Skeletal muscle tissue (tissue), 4 donors: ENCODE measurements around the gene CFAP100. TPM values are rescaled to one million over a fixed set of nuclear protein-coding genes. Genes with fewer than 3 reads are reported as not detected.

ENCODE experiments used
- H3K27ac ChIP-seq: one replicate; pipeline ENCODE4 v1.7.0; 2013; ENCODE audit warnings: mild to moderate bottlenecking, low read depth, low read length, inconsistent platforms
- H3K27me3 ChIP-seq, 3 donors: one replicate each; pipeline ENCODE4 v1.7.0; 2013; ENCODE audit warnings: low read length in 3 of 3; ENCODE audit not compliant: control insufficient read depth in 3 of 3, insufficient read depth in 3 of 3
- H3K36me3 ChIP-seq, 3 donors: one replicate each; pipeline ENCODE4 v1.7.0; 2013; ENCODE audit warnings: low read length in 3 of 3; ENCODE audit not compliant: control insufficient read depth in 3 of 3, insufficient read depth in 3 of 3
- H3K4me1 ChIP-seq, 3 donors: one replicate each; pipeline ENCODE4 v1.7.0; 2013; ENCODE audit warnings: low read length in 3 of 3, mild to moderate bottlenecking in 3 of 3; ENCODE audit not compliant: control insufficient read depth in 3 of 3, insufficient read depth in 3 of 3
- H3K4me3 ChIP-seq, 3 donors: one replicate each; pipeline ENCODE4 v1.7.0; 2013; ENCODE audit warnings: low read length in 3 of 3
- H3K9ac ChIP-seq, 3 donors: one replicate each; pipeline ENCODE4 v1.7.0; 2013; ENCODE audit warnings: low read length in 3 of 3, mild to moderate bottlenecking in 3 of 3, moderate library complexity in 2 of 3, low read depth in 1 of 3
- H3K9me3 ChIP-seq, 3 donors: one replicate each; pipeline ENCODE4 v1.7.0; 2013; ENCODE audit warnings: low read length in 3 of 3; ENCODE audit not compliant: control insufficient read depth in 3 of 3
- total RNA-seq: library from RNA; depleted of rRNA; stranded (reverse); fragments of >200 nt; gene quantifications from one replicate; pipeline ENCODE4 v1.2.3, GENCODE V29; 2014
- donor health status: Osteomylitis.

Gene CFAP100
- total RNA-seq, 1 donor from 2014 or later = not detected

GRCh38 chr3:126356373-126357264, 38.1 kb upstream of the CFAP100 start:
- peak overlapping the region; percentile 89 to 99 (median 91) for H3K9ac ChIP-seq
- peaks cover 0 to 12% (median 5%) of the 10 kb centered on the region in 3 donors for H3K27me3 ChIP-seq
- no peaks in the 10 kb centered on the region for H3K9me3 ChIP-seq
- H3K4me3 ChIP-seq = peak overlapping the region; percentile 81 to 96 (median 92)
- peak overlapping the region; percentile 98 for H3K27ac ChIP-seq
- H3K36me3 ChIP-seq = peaks cover 4 to 9% (median 8%) of the 10 kb centered on the region in 3 donors
- peaks cover 41 to 65% (median 62%) of the 10 kb centered on the region in 3 donors for H3K4me1 ChIP-seq

- peak within 1 kb of the TSS; percentile 89 to 99 (median 91) for H3K9ac ChIP-seq
These were observed 37.2 kb upstream of the CFAP100 start, which contains the start of gene KLF15 for GRCh38 chr3:126357295-126358037. KLF15 (minus strand) TSS chr3:126357408; CDS start chr3:126352922, 4,486 bp downstream.

GRCh38 chr3:126358038-126358815, 36.5 kb upstream of the CFAP100 start:
- no peaks in the 10 kb centered on the region for H3K9me3 ChIP-seq
- H3K9ac ChIP-seq = peak overlapping the region; percentile 5 to 71 (median 67)
- peaks cover 0 to 12% (median 5%) of the 10 kb centered on the region in 3 donors for H3K27me3 ChIP-seq
- peak overlapping the region; percentile 59 to 83 (median 81) for H3K4me3 ChIP-seq
- peaks cover 0 to 3% (median 0%) of the 10 kb centered on the region in 3 donors for H3K36me3 ChIP-seq
- H3K4me1 ChIP-seq = peaks cover 41 to 49% (median 46%) of the 10 kb centered on the region in 3 donors
- H3K27ac ChIP-seq = peak overlapping the region; percentile 55

More at GRCh38 chr3:126357295-126358037, 37.2 kb upstream of the CFAP100 start, which contains the start of gene KLF15:
- Histone ChIP-seq H3K4me3 (peak within 1 kb of the TSS; percentile 81 to 96 (median 92)), H3K36me3 (peaks cover 0 to 3% (median 0%) of the 10 kb centered on the region in 3 donors), H3K9me3 (no peaks in the 10 kb centered on the region), H3K27ac (peak within 1 kb of the TSS; percentile 98), H3K4me1 (peaks cover 41 to 57% (median 54%) of the 10 kb centered on the region in 3 donors), H3K27me3 (peaks cover 0 to 12% (median 5%) of the 10 kb centered on the region in 3 donors)

GRCh38 chr3:126358816-126359181, 35.9 kb upstream of the CFAP100 start:
- Histone ChIP-seq H3K27ac (no peak overlapping the region), H3K9me3 (no peaks in the 10 kb centered on the region), H3K9ac (peak overlapping the region in 1 of 3 donors; percentile 5), H3K4me3 (no peak overlapping the region), H3K27me3 (peaks cover 0 to 12% (median 5%) of the 10 kb centered on the region in 3 donors), H3K36me3 (peaks cover 0 to 3% (median 0%) of the 10 kb centered on the region in 3 donors), H3K4me1 (peaks cover 40 to 43% (median 40%) of the 10 kb centered on the region in 3 donors)

- Histone ChIP-seq H3K27ac (no peak overlapping the region), H3K36me3 (peaks cover 0 to 3% (median 0%) of the 10 kb centered on the region in 3 donors), H3K4me1 (peaks cover 26 to 30% (median 27%) of the 10 kb centered on the region in 3 donors), H3K9me3 (no peaks in the 10 kb centered on the region), H3K27me3 (peaks cover 0 to 12% (median 5%) of the 10 kb centered on the region in 3 donors), H3K4me3 (no peak overlapping the region), H3K9ac (no peak overlapping the region)
These were observed 34.5 kb upstream of the CFAP100 start for GRCh38 chr3:126360046-126360713.

GRCh38 chr3:126360714-126361060, 34.0 kb upstream of the CFAP100 start:
- Histone ChIP-seq H3K27ac (no peak overlapping the region), H3K9me3 (no peaks in the 10 kb centered on the region), H3K4me3 (no peak overlapping the region), H3K36me3 (peaks cover 0 to 3% (median 0%) of the 10 kb centered on the region in 3 donors), H3K9ac (no peak overlapping the region), H3K27me3 (peaks cover 0 to 12% (median 5%) of the 10 kb centered on the region in 3 donors), H3K4me1 (peaks cover 21 to 24% (median 22%) of the 10 kb centered on the region in 3 donors)

- no peak overlapping the region for H3K27ac ChIP-seq
- H3K4me1 ChIP-seq = peaks cover 18 to 21% (median 19%) of the 10 kb centered on the region in 3 donors
- H3K9me3 ChIP-seq = no peaks in the 10 kb centered on the region
- no peak overlapping the region for H3K4me3 ChIP-seq
- peaks cover 0 to 12% (median 5%) of the 10 kb centered on the region in 3 donors for H3K27me3 ChIP-seq
- no peak overlapping the region for H3K9ac ChIP-seq
- H3K36me3 ChIP-seq = peaks cover 0 to 1% (median 0%) of the 10 kb centered on the region in 3 donors
These were observed 33.5 kb upstream of the CFAP100 start for GRCh38 chr3:126361211-126361610.

GRCh38 chr3:126364130-126364695, 30.5 kb upstream of the CFAP100 start:
- H3K4me1 ChIP-seq = no peaks in the 10 kb centered on the region
- H3K27me3 ChIP-seq = peaks cover 0 to 15% (median 5%) of the 10 kb centered on the region in 3 donors
- H3K4me3 ChIP-seq = no peak overlapping the region
- H3K9ac ChIP-seq = no peak overlapping the region
- no peaks in the 10 kb centered on the region for H3K9me3 ChIP-seq
- H3K27ac ChIP-seq = no peak overlapping the region
- no peaks in the 10 kb centered on the region for H3K36me3 ChIP-seq
